HUES6 (cell line): ENCODE measurements around the gene ZNF384.

Experiments
- H3K27ac ChIP-seq: 2 replicates; pipeline ENCODE4 v1.7.0; 2013; ENCODE audit warnings: low read depth, mild to moderate bottlenecking, low read length, inconsistent platforms
- H3K27me3 ChIP-seq: 2 replicates; pipeline ENCODE4 v1.6.1; 2013; ENCODE audit warnings: low read length; ENCODE audit not compliant: control insufficient read depth, insufficient read depth
- H3K36me3 ChIP-seq: 2 replicates; pipeline ENCODE4 v1.6.1; 2013; ENCODE audit warnings: low read length; ENCODE audit not compliant: control insufficient read depth, insufficient read depth
- H3K4me1 ChIP-seq: 2 replicates; pipeline ENCODE4 v1.6.1; 2013; ENCODE audit warnings: low read length; ENCODE audit not compliant: control insufficient read depth, insufficient read depth
- H3K4me3 ChIP-seq: 2 replicates; pipeline ENCODE4 v1.5.1; 2013; ENCODE audit warnings: low read depth, low read length
- H3K9ac ChIP-seq: one replicate; pipeline ENCODE4 v1.6.1; 2013; ENCODE audit warnings: mild to moderate bottlenecking, low read length
- H3K9me3 ChIP-seq: 2 replicates; pipeline ENCODE4 v1.6.1; 2013; ENCODE audit warnings: low read depth, low read length; ENCODE audit not compliant: control insufficient read depth, insufficient read depth

ZNF384 gene

DNA sequence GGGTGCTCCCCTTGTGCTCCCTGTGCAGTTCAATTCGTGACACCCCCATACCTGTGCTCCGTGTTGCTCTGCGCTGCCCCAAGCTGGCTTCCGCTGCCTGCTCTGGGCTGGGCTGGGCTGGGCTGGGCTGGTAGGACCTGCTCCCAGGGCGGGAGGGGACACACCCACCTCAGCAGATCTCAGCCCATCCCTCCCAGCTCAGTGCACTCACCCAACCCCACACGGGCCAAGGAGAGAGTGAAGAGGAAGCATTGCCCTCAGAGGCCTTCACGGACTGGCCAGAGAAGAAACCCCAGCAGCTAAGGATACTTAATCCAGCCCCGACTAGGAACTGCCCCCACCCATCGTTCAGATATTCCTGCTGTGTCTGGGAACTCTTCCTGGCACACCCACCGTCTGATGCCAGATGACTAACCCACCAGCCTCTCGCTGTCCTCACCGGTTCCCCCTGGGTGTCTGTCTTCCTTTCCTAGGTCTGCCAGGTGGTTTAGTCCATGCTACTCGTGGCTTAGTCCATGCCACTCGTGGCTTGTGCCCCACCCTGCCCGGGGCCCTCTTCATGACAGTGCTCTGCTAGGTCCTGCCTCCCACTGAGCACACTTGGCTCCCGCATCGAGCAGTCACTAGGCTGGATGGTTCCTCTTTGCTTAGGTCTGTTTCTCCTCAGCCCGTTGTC lies 53.2 kb downstream of the ZNF384 start, which contains the start of gene LPAR5:
Gene LPAR5, minus strand, starts transcription at position 104 of the 676 bp plus-strand sequence. CDS start 14,711 bp downstream, outside the sequence.
- peaks cover 27% of the 10 kb centered on the region; the same call in 1 of the 2 replicates for H3K4me1 ChIP-seq
- 0 out of 2 replicates have a peak, but pooled peaks cover under 1% of the 10 kb centered on the region for H3K27me3 ChIP-seq
- no peaks in the 10 kb centered on the region for H3K36me3 ChIP-seq
- no peak within 1 kb of the TSS for H3K27ac ChIP-seq
- peak within 1 kb of the TSS; percentile 36; the same call in 1 of the 2 replicates for H3K4me3 ChIP-seq
- no peak within 1 kb of the TSS for H3K9ac ChIP-seq
- H3K9me3 ChIP-seq = no peaks in the 10 kb centered on the region

DNA sequence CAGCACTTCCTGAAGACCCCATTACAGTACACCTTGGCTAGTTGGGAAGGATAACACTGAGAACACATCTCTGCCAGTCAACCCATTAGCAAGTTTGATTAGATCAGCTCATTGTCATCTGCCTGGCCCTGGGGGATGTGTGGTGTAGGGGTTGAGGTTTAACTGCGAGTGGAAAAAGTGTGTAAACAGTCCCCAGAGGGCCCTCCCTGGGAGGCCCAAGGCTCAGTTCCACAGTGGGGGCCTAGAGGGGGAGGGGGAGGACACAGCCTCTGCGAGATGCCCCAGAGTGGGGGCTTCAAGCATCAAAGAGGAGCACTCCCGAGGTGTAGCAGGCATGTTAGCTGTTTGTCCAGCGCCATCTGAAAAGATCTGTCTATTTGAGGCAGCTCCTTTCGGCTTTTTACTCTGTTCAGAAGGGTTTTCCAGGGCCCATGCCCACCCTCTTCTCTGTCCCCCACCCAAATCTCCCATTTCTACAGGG lies 53.8 kb downstream of the ZNF384 start:
- Histone ChIP-seq H3K4me3 (peak overlapping the region; percentile 36; the same call in 1 of the 2 replicates), H3K9me3 (no peaks in the 10 kb centered on the region), H3K27ac (no peak overlapping the region), H3K36me3 (no peaks in the 10 kb centered on the region), H3K9ac (no peak overlapping the region), H3K27me3 (no peaks in the 10 kb centered on the region), H3K4me1 (peaks cover 27% of the 10 kb centered on the region; the same call in 1 of the 2 replicates)

- Histone ChIP-seq H3K9me3 (no peaks in the 10 kb centered on the region), H3K9ac (peak overlapping the region; percentile 17), H3K27me3 (no peaks in the 10 kb centered on the region), H3K36me3 (no peaks in the 10 kb centered on the region), H3K27ac (no peak overlapping the region), H3K4me1 (peaks cover 27% of the 10 kb centered on the region; the same call in 1 of the 2 replicates), H3K4me3 (no peak overlapping the region)
These were observed 56.9 kb downstream of the ZNF384 start for GRCh38 chr12:6632026-6632983.

GRCh38 chr12:6631549-6631961 lies 57.6 kb downstream of the ZNF384 start:
- Histone ChIP-seq H3K36me3 (no peaks in the 10 kb centered on the region), H3K4me3 (no peak overlapping the region), H3K9me3 (no peaks in the 10 kb centered on the region), H3K27me3 (no peaks in the 10 kb centered on the region), H3K4me1 (peaks cover 27% of the 10 kb centered on the region; the same call in 1 of the 2 replicates), H3K9ac (no peak overlapping the region), H3K27ac (no peak overlapping the region)

GRCh38 chr12:6630736-6631135 lies 58.4 kb downstream of the ZNF384 start:
- no peaks in the 10 kb centered on the region for H3K9me3 ChIP-seq
- no peaks in the 10 kb centered on the region for H3K36me3 ChIP-seq
- H3K4me1 ChIP-seq = peaks cover 19% of the 10 kb centered on the region; the same call in 1 of the 2 replicates
- H3K4me3 ChIP-seq = no peak overlapping the region
- H3K27me3 ChIP-seq = no peaks in the 10 kb centered on the region
- no peak overlapping the region for H3K9ac ChIP-seq
- H3K27ac ChIP-seq = no peak overlapping the region

- H3K36me3 ChIP-seq = no peaks in the 10 kb centered on the region
- H3K4me3 ChIP-seq = no peak overlapping the region
- H3K27me3 ChIP-seq = no peaks in the 10 kb centered on the region
- no peak overlapping the region for H3K9ac ChIP-seq
- H3K4me1 ChIP-seq = peaks cover 7% of the 10 kb centered on the region; the same call in 1 of the 2 replicates
- H3K27ac ChIP-seq = no peak overlapping the region
- H3K9me3 ChIP-seq = no peaks in the 10 kb centered on the region
These were observed 61.6 kb downstream of the ZNF384 start for GRCh38 chr12:6627616-6628015.

DNA sequence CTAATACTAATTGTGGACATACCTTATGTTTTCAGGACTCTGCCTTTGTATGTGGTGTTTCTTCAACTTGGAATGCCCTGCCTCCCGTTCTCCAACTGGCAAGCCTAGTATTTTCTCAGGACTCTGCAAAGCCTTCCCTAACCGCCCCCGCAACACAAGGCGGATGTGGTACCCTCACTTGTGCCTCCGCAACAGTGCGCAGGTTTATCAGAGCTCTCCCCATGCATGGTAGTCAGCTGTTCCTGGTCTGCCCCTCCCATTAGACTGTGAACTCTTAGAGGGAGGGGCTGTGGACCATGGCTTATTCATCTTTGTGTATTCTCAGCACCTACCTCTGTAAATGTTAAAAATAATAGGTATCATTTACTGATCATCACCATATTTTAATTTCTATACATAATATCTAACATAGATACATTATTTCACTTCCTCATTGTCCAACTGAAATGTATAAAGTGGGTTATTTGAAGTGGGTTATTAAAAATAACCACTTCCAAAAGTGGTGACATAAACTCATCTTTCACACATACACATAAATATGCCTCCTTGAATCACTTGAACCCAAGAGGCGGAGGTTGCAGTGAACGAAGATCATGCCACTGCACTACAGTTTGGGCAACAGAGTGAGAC lies 62.4 kb downstream of the ZNF384 start:
- H3K9me3 ChIP-seq = no peaks in the 10 kb centered on the region
- no peak overlapping the region for H3K9ac ChIP-seq
- no peaks in the 10 kb centered on the region for H3K27me3 ChIP-seq
- no peak overlapping the region for H3K4me3 ChIP-seq
- H3K4me1 ChIP-seq = peaks cover 3% of the 10 kb centered on the region; the same call in 1 of the 2 replicates
- no peak overlapping the region for H3K27ac ChIP-seq
- no peaks in the 10 kb centered on the region for H3K36me3 ChIP-seq

DNA sequence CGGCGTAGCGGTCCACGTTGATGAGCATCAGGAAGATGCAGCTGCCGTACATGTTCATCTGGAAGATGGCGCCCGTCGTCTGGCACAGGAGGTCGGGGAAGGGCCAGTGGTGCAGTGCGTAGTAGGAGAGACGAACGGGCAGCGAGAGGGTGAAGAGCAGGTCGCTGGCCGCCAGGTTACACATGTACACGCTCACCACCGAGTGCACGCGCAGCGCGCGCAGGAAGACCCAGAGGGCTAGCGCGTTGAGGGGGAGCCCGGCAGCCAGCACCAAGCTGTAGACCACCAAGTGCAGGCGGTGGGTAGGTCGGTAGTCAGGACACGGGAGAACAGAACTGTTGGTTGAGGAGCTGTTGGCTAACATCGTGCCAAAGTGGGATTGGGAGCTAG lies 68.3 kb downstream of the ZNF384 start:
- Histone ChIP-seq H3K9me3 (no peaks in the 10 kb centered on the region), H3K27ac (no peak overlapping the region), H3K9ac (no peak overlapping the region), H3K27me3 (peaks cover 22% of the 10 kb centered on the region), H3K4me1 (peaks cover 6% of the 10 kb centered on the region; the same call in 1 of the 2 replicates), H3K4me3 (peak overlapping the region; percentile 18; the same call in 1 of the 2 replicates), H3K36me3 (no peaks in the 10 kb centered on the region)

GRCh38 chr12:6620137-6620884 lies 68.9 kb downstream of the ZNF384 start:
- Histone ChIP-seq H3K4me3 (peak overlapping the region; percentile 49; the same call in 1 of the 2 replicates), H3K27ac (no peak overlapping the region), H3K4me1 (peaks cover 10% of the 10 kb centered on the region), H3K27me3 (peaks cover 22% of the 10 kb centered on the region), H3K36me3 (no peaks in the 10 kb centered on the region), H3K9me3 (no peaks in the 10 kb centered on the region), H3K9ac (peak overlapping the region; percentile 20)
